K562 (cell line): ENCODE measurements around the gene ST14. TPM values are rescaled to one million over a fixed set of nuclear protein-coding genes. Genes with fewer than 3 reads are reported as not detected.

Source experiments
- ATAC-seq: fragments of 200-7000 bp; cut with Tn5 transposase; 3 replicates; pipeline ENCODE4 v1.9.1; 2020; ENCODE audit warnings: moderate library complexity
- BruUV-seq: library from RNA; stranded (reverse); fragments of 400-500 nt; replicated peaks from 2 replicates; lab custom pipeline; 2021; lab: Mats Ljungman, UMichigan
- CTCF ChIA-PET: fragments of 300-600 bp; formaldehyde crosslinking; extraction: SDS; loops from one replicate; lab custom pipeline; 2021; ENCODE audit warnings: low intra/inter-chr PET ratio; lab: Yijun Ruan, JAX
- POLR2A ChIA-PET: fragments of 300-600, 350-650 bp; sonication (Branson Sonifier 250); formaldehyde crosslinking; extraction: SDS; loops from one replicate; lab custom pipeline; 2021; ENCODE audit warnings: antibody characterized with exemption, inconsistent platforms; lab: Yijun Ruan, JAX
- DNase-seq, 4 experiments: peaks; one replicate each; pipeline versions ENCODE4 v3.0.0 to v3.0.0-alpha.2; 2011 to 2018; ENCODE audit warnings: low spot score in 3 of 4, mixed read lengths in 3 of 4; ENCODE audit errors: extremely low read depth in 1 of 4
- FAIRE-seq: peaks from 2 replicates; lab custom pipeline; 2011; peaks lifted over from hg19 to GRCh38; lab: Jason Lieb, UNC
- H2AFZ ChIP-seq: 2 replicates; pipeline ENCODE4 v1.6.0; 2011; ENCODE audit warnings: low read depth, low read length, control low read depth, inconsistent platforms
- H3K27ac ChIP-seq: fragments of 200-600 bp; 3 replicates; pipeline ENCODE4 v1.8.0; 2011; ENCODE audit warnings: low read depth, mild to moderate bottlenecking, control low read depth, inconsistent platforms, low read length, moderate library complexity, mixed read lengths; ENCODE audit errors: extremely low read depth
- H3K27me3 ChIP-seq, 2 experiments: fragments of 300-600 bp in 1 of 2; 2 replicates in 1 of 2; 3 replicates in 1 of 2; pipeline versions ENCODE4 v1.6.0 to v1.8.0; 2011; ENCODE audit warnings: inconsistent platforms in 2 of 2, low read length in 2 of 2, mild to moderate bottlenecking in 1 of 2, mixed read lengths in 1 of 2, moderate library complexity in 1 of 2; ENCODE audit not compliant: control insufficient read depth in 2 of 2, insufficient read depth in 2 of 2
- H3K36me3 ChIP-seq: fragments of 300-600 bp; 3 replicates; pipeline ENCODE4 v1.8.0; 2011; ENCODE audit warnings: mild to moderate bottlenecking, low read length, inconsistent platforms; ENCODE audit not compliant: control insufficient read depth, insufficient read depth
- H3K4me1 ChIP-seq, 2 experiments: fragments of 200-600 bp in 1 of 2; replicated peaks in 1 of 2; 2 replicates in 1 of 2; 3 replicates in 1 of 2; pipeline versions ENCODE4 v1.5.1 to v1.8.0; 2011; ENCODE audit warnings: inconsistent platforms in 2 of 2, low read length in 2 of 2, mild to moderate bottlenecking in 1 of 2, mixed read lengths in 1 of 2, moderate library complexity in 1 of 2; ENCODE audit not compliant: control insufficient read depth in 2 of 2, insufficient read depth in 2 of 2
- H3K4me2 ChIP-seq: 2 replicates; pipeline ENCODE4 v1.6.1; 2011; ENCODE audit warnings: low read length, control low read depth, inconsistent platforms, mixed read lengths; ENCODE audit not compliant: insufficient read depth
- H3K4me3 ChIP-seq: fragments of 200-600 bp; sonication (generic), shearing (Covaris generic); 2 replicates; pipeline ENCODE4 v1.5.1; 2016; ENCODE audit warnings: control low read depth, inconsistent platforms
- H3K79me2 ChIP-seq: fragments of 200-600 bp; 3 replicates; pipeline ENCODE4 v1.8.0; 2011; ENCODE audit warnings: low read length, inconsistent platforms; ENCODE audit not compliant: control insufficient read depth, insufficient read depth
- H3K9ac ChIP-seq, 2 experiments: 2 replicates each; pipeline versions ENCODE4 v1.6.0 to v1.6.1; 2011; ENCODE audit warnings: low read depth in 2 of 2, low read length in 2 of 2, control low read depth in 1 of 2, inconsistent platforms in 1 of 2, mild to moderate bottlenecking in 1 of 2, mixed read lengths in 1 of 2; ENCODE audit not compliant: insufficient read depth in 1 of 2
- H3K9me1 ChIP-seq: one replicate; pipeline ENCODE4 v1.6.0; 2011; ENCODE audit warnings: inconsistent platforms, mild to moderate bottlenecking, low read length, moderate library complexity; ENCODE audit not compliant: control insufficient read depth, insufficient read depth
- H3K9me3 ChIP-seq: replicated peaks from 2 replicates; pipeline ENCODE4 v1.5.1; 2011; ENCODE audit warnings: low read depth, low read length, inconsistent platforms; ENCODE audit not compliant: control insufficient read depth, insufficient read depth
- H4K20me1 ChIP-seq: replicated peaks from 2 replicates; pipeline ENCODE4 v1.6.1; 2011; ENCODE audit warnings: low read length, inconsistent platforms, mixed read lengths; ENCODE audit not compliant: control insufficient read depth, insufficient read depth
- CTCF ChIP-seq, 3 experiments: IDR thresholded peaks in 2 of 3; conservative IDR thresholded peaks in 1 of 3; 2 replicates each; pipeline ENCODE4 v1.5.1; 2011 to 2012; ENCODE audit warnings: low read length in 3 of 3, mild to moderate bottlenecking in 3 of 3, control low read depth in 2 of 3, improper control_type of control experiment in 1 of 3, inconsistent platforms in 1 of 3, low read depth in 1 of 3, mixed read lengths in 1 of 3, moderate library complexity in 1 of 3; ENCODE audit not compliant: insufficient read depth in 2 of 3
- PATZ1 ChIP-seq: fragments of 250-450 bp; sonication (Bioruptor Pico); IDR thresholded peaks from 2 replicates; pipeline ENCODE4 v1.5.0; 2020; ENCODE audit warnings: mild to moderate bottlenecking, borderline replicate concordance
- RAD21 ChIP-seq, 2 experiments: fragments of 250-450 bp in 1 of 2; fragments of 450-650 bp in 1 of 2; sonication (Bioruptor Pico) in 1 of 2; formaldehyde crosslinking in 1 of 2; IDR thresholded peaks in 1 of 2; conservative IDR thresholded peaks in 1 of 2; 2 replicates each; pipeline versions ENCODE4 v1.4.0 to v1.8.0; 2020 to 2022; ENCODE audit warnings: mild to moderate bottlenecking in 2 of 2, moderate library complexity in 1 of 2
- WGBS: fragments of 100-300 bp; shearing (Covaris generic); methylation state at CpG from one replicate; pipeline ENCODE4 v1.1.6; 2016; ENCODE audit warnings: low coverage, mixed read lengths; ENCODE audit not compliant: insufficient coverage; ENCODE audit errors: missing lambda C conversion rate; 5-methylcytosine and 5-hydroxymethylcytosine counted together
- in situ Hi-C: fragments of 300-500 bp; cut with MboI; formaldehyde crosslinking; loops from 4 replicates; pipeline ENCODE4 v1.15.0; 2018; ENCODE audit warnings: inconsistent platforms, mixed read lengths
- intact Hi-C: fragments of 100-400 bp; cut with micrococcal nuclease; formaldehyde crosslinking; loops from 2 replicates; pipeline ENCODE4 v1.14.2; 2022
- polyA plus RNA-seq, 8 experiments: library from polyadenylated mRNA; depleted of rRNA in 4 of 8; stranded (reverse) in 5 of 8; unstranded in 3 of 8; fragments of >200 nt; fragmentation: Nextera tagmentation in 2 of 8; fragmentation: Illumina TruSeq in 1 of 8; extraction: Ambion mirVana in 2 of 8; extraction: Trizol in 1 of 8; gene quantifications; 2 replicates each; pipeline versions ENCODE4 v1.2.1 to v1.2.3, GENCODE V29; 2011 to 2014; ENCODE audit warnings: inconsistent platforms in 1 of 8, missing spikeins in 1 of 8
- total RNA-seq, 7 experiments: library from RNA; depleted of rRNA in 6 of 7; stranded (reverse); fragments of >200 nt in 6 of 7; fragmentation: Illumina TruSeq in 2 of 7; extraction: Trizol in 2 of 7; gene quantifications; 2 replicates each; pipeline versions ENCODE4 v1.2.1 to v1.2.3, GENCODE V29; 2011 to 2021; ENCODE audit warnings: low replicate concordance in 1 of 7

ST14 gene
- total and polyA plus RNA-seq, 9 of the 15 experiments (the other 6 are each of a cell fraction or from before 2014, with no cell fraction given), result 0.08 to 0.20 TPM; not detected in 7

GRCh38 chr11:130198964-130199363, 39.4 kb downstream of the ST14 start:
- POLR2A ChIA-PET, result interaction anchor here (0.6 kb wide), 1 partner anchor 30 kb away, joined by 3 read pairs; no protein-coding TSS in a partner anchor
- no peaks in the 10 kb centered on the region for H3K36me3 ChIP-seq
- ATAC-seq, result peak; percentile 66

More at GRCh38 chr11:130198964-130199363, 39.4 kb downstream of the ST14 start:
- CTCF ChIA-PET, result no interaction called here
- in situ Hi-C loops, result no loop called here
- Histone ChIP-seq H3K4me2 (no peak overlapping the region), H3K27ac (no peak overlapping the region), H3K4me1 (peaks cover 0 to 15% of the 10 kb centered on the region in 2 experiments; a peak in 2 of 5 replicates), H3K9me1 (no peaks in the 10 kb centered on the region), H3K27me3 (peaks cover 56 to 89% of the 10 kb centered on the region in 2 experiments), H2AFZ (no peak overlapping the region), H4K20me1 (peaks cover 28% of the 10 kb centered on the region), H3K9me3 (no peaks in the 10 kb centered on the region), H3K4me3 (no peak overlapping the region), H3K9ac (peak overlapping the region in 1 of 2 experiments; percentile 26; a peak in 1 of 4 replicates), H3K79me2 (no peaks in the 10 kb centered on the region)
- WGBS, result 3% methylated on average over 15 of the region's 15 CpGs
- intact Hi-C loops, result loop anchor here (5.0 kb wide), 1 partner anchor 277 kb away; no protein-coding TSS in a partner anchor
- BruUV-seq, result no TSS peak
- FAIRE-seq, result no peak
- TF ChIP-seq PATZ1 (CRISPR knock-in tag), result no peak
- TF ChIP-seq RAD21 (CRISPR knock-in tag; conservative IDR thresholded peaks at IDR 0.05 in 1 of 2, IDR thresholded peaks at IDR 0.05 in 1 of 2), result 0 out of 4 replicates have a peak, but pooled peaks of 1 of the 2 experiments have one; percentile 11
- TF ChIP-seq CTCF (IDR thresholded peaks at IDR 0.05 in 2 of 3, conservative IDR thresholded peaks at IDR 0.05 in 1 of 3; ENCODE audit: insufficient read depth in 2 of 3, low read depth in 1 of 3, low read length in 3 of 3), result peak in 1 of 3 experiments; percentile 36; a peak in 2 of 6 replicates
- DNase-seq, result peak in 2 of 4 experiments; percentile 48 to 50
